NCI-H2029 (cell line): ENCODE data around the gene DRAP1.
"Not testable (repeated sequence)": the region's sequence is repeated elsewhere in the genome, so short reads cannot be mapped to it uniquely, and the experiment has no call there.

Experiments used
- DNase-seq: peaks from one replicate; lab custom pipeline; 2025; lab: John Stamatoyannopoulos, UW

The DRAP1 gene

DNA sequence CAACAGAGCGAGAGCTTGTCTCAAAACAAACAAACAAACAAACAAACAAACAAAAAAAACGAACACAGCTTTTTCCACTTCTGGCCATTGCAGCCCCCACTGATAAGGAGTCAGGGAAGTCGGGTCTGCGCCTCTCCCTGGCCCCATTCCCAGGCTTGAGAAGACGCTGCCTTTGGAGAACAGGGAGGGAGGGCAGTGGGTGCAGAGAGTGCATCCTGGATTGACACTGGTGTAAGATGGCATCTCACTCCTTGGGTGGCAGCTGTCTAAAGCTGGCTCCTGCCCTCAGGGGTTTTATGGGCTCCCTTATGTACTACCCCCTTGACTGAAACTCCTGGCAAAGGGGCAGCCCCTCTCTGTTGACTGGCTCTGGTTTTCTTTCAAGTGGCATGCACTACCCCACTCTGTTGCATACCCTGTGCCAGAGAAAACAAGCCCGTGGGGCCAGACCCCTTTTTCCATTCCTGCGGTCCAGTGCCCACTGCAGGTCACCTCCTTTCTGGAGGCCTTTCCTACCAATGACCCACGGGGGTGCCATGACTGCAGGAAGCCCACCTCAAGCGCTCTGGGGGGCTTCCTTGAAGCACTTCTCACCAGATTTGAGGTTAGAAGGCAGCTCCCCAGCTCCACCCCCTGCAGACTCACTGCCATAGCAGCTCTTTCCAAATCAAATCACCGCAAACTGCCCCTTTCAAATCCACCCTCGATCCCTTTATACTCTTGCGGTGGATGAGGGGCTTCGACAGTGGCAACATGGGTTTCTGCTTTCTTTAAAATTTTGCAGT, 12.7 kb downstream of the DRAP1 start:
- no peak for DNase-seq

GRCh38 chr11:65932558-65932919, 13.3 kb downstream of the DRAP1 start:
- DNase-seq = no peak

- DNase-seq = no peak
These were observed 14.8 kb downstream of the DRAP1 start for GRCh38 chr11:65934014-65934413.

GRCh38 chr11:65937766-65938165, 18.5 kb downstream of the DRAP1 start:
- no peak for DNase-seq

GRCh38 chr11:65941720-65942310, 22.6 kb downstream of the DRAP1 start:
- DNase-seq = no peak

- DNase-seq = no peak
These were observed 23.3 kb downstream of the DRAP1 start for GRCh38 chr11:65942531-65942930.

DNA sequence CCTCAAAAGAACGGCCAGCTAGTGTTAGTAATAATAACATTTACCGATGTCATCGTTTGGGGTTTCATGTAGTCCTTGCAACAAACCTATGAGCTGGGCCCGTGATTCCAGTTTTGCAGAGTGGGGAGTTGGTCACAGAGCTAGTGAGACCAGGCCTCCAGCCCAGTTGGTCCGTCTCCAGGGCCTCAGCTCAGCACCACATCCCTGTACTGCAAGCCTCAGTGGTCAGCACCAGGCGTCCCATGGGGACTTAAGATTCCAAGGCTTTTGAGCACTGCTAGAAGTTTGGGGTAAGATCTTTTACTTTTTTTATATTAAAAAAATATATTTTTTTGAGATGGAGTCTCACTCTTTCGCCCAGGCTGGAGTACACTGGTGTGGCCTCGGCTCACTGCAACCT, 25.0 kb downstream of the DRAP1 start:
- no peak for DNase-seq

DNA sequence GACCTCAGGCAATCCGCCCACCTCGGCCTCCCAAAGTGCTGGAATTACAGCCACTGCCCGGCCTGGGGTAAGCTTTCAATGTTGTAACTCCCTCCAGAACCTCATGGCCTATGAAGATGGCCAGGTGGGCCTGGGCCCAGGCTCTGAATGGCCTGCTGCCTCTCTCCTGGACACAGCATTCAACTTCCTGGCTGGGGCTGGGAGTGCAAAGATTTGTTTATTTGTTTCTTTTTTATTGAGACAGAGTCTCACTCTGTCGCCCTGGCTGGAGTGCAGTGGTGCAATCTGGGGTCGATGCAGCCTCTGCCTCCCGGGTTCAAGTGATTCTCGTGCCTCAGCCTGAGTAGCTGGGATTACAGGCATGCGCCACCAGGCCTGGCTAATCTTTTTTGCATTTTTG, 25.5 kb downstream of the DRAP1 start:
- no peak for DNase-seq

DNA sequence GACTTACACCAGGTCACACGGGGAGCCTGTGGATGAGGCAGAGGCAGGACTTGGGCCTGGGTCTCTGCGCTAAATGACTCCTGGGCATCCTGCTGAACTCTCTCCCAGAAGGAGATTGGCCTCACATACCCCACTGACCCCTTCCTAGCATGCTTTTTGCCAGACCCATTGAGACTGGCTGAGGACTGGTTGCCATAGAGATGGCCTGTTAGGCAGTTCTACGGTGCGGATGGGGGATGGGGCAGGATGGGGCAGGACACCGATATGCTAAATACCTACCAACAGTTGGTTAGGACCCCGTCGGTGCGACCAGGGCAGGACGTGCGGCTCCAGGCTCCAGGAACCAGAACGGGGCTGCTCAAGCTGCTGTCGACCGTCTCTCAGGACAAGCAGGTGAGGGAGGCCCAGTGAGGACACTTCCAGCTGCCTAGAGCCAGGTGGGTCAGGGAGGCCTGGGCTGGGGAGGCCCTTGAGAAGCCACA, 26.2 kb downstream of the DRAP1 start, which contains the start of gene TSGA10IP:
TSGA10IP (plus strand) TSS at position 51 of the 482 bp plus-strand sequence; CDS start at position 247, 196 bp downstream.
- DNase-seq = no peak

GRCh38 chr11:65945941-65946558, 26.8 kb downstream of the DRAP1 start:
- DNase-seq = no peak

DNA sequence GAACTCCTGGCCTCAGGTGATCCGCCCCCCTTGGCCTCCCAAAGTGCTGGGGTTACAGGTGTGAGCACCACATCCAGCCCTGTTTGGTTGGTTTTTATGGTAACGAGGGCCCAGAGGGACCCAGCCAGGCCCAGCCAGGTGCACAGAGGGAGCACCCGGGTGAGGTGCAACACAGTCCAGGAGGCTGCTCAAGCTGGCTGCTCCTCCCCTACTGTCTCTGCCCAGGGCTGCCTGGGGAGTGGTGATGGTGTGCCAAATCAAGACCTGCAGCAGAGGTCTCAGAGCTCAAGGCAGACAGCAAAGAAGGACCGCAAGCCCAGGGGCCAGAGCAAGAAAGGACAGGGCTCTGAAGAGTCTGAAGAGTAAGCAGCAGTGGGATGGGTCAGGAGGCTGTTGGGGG, 27.4 kb downstream of the DRAP1 start:
- DNase-seq = no peak

DNA sequence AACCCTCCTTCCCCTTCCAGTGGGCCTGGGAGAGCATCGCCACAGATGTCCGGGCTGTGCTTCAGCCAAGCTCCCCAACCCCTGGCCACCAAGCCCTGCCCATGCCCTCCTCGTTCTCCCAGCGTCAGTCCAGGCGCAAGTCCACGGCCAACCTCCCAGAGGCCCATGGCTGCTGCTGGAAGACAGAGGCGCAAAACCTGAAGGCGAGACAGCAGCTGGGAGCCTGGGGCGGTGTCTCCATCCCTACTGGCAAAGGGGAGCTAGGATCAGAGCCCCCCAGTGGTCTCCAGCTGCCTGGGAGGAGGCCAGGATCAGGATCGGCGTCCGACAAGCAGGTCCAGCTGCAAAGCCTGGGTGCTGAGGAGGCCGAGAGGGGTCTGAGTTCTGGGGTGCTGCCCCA, 27.9 kb downstream of the DRAP1 start:
- no peak for DNase-seq

- no peak for DNase-seq
These were observed 28.4 kb downstream of the DRAP1 start for GRCh38 chr11:65947603-65948125.

GRCh38 chr11:65950711-65951110, 31.5 kb downstream of the DRAP1 start:
- not testable (repeated sequence) for DNase-seq

GRCh38 chr11:65951641-65952040, 32.4 kb downstream of the DRAP1 start:
- DNase-seq = not testable (repeated sequence)

DNA sequence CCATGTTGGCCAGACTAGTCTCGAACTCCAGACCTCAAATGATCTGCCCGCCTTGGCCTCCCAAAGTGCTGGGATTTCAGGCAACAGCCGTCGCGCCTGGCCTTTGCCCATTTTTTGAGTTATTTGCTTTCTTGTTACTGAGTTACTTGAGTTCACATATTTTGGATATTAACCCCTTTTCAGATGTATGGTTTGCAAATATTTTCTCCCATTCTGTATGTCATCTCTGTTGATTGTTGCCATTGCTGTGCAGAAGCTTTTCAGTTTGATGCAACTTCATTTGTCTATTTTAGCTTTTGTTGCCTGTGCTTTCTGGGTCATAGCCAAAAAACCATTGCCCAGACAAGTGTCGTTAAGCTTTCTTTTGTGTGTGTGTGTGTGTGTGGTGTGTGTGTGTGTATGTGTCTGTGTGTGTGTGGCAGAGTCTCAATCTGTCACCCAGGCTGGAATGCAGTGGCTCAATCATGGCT, 32.9 kb downstream of the DRAP1 start:
- DNase-seq = no peak

DNA sequence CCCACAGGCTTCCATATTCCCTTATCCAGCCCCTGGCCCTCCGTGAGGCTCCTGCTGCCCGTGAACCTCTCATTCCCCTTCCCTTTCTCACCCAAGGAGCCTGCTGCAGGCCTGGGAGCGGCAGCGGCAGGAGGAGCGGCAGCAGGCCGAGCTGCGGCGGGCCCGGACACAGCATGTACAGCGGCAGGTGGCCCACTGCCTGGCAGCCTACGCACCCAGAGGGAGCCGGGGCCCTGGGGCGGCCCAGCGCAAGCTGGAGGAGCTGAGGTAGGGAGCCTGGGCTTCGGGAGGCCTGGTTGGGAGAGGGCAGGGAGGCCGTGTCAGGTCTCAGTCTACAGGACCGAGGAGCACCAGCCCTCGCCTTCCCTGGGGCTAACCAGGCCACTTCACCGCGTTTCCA, 34.2 kb downstream of the DRAP1 start:
- DNase-seq = no peak

- no peak for DNase-seq
These were observed 35.5 kb downstream of the DRAP1 start for GRCh38 chr11:65954771-65955170.

DNA sequence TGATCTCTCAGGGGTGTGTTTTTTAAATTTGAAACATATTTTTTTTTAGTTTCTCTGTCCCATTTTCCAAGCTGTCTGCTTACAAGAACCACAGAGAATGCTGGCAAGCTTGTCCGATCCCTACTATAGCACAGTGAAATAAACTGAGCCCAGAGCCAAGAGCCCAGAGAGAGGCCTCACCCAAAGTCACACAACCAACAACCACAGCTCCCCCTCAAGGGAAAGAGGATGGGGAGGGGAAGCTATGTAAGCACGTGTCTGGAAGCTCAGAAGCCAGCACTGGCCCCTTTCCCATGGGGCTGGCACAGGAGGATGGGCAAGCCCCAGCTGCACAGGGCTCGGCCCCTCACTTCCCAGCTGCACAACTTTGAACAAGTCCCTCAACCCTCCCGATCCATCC, 39.1 kb downstream of the DRAP1 start:
- no peak for DNase-seq

DNA sequence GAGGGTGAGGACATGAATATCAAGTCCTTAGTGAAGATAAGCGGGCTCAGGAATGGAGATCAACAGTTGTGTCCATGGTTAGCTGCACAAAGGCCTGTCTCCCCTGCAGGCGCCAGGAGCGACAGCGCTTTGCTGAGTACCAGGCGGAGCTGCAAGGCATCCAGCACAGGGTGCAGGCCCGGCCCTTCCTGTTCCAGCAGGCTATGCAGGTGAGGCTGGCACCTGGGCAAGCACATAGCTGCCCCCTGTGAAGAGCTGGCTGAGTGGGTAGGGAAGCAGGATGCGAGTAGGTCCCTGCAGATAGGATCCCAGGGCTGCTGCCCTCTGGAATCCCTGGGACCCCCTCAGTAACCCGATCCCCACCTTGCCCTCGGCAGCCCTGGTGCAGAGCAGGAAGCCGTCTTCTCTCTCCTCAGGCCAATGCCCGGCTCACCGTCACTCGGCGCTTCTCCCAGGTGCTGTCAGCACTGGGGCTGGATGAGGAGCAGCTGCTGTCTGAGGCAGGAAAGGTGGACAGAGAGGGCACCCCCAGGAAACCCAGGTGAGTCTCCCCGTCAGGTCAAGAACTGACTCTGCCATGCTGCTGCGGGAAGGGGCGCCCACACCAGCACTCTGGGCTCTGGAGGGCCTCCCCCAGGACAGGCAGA, 39.7 kb downstream of the DRAP1 start:
- no peak for DNase-seq

DNA sequence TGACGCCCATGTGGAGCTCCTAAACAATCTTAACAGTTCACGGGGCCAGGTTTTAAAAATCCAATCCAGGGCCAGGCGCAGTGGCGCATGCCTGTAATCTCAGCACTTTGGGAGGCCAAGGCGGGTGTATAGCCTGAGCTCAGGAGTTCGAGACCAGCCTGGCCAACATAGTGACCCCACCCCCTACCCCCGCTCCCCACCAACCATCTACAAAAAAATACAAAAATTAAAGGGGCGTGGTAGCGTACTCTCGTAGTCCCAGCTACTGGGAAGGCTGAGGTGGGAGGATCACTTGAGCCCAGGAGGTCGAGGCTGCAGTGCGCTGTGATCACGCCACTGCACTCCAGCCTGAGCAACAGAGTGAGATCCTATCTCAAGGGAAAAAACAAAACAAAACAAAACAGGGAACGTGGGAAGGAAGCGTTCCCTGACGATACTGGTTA, 41.6 kb downstream of the DRAP1 start:
- no peak for DNase-seq
